Measurements from ENCODE around the gene CHODL. TPM values are rescaled to one million over a fixed set of nuclear protein-coding genes. Genes with fewer than 3 reads are reported as not detected.

CHODL gene
- total and polyA plus RNA-seq, 2 of the 4 experiments (the other 2 are of a cell fraction): under 0.01 TPM; not detected in 1

DNA sequence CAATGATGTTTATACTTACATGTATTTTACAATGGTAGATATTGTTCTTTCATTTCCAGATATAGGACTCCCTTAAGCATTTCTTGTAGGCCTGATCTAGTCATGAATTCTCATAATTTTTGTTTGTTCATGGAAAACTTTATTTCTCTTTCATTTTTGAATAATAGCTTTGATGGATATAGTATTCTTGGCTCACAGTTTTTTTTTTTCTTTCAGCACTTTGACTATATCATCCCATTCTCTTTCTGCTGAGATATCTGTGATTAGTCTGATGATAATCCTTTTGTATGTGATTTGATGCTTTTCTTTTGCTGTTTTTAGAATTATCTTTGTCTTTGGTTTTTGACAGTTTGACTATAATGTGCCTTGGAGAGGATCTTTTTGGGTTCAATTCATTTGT, 24.1 kb upstream of the CHODL start:
- H4K91ac ChIP-seq (ENCODE audit: insufficient read depth, low read depth, low read length): no peak overlapping the region
- ChIA-PET POLR2A (ENCODE audit: unreplicated experiment) (no interaction called here), CTCF (no interaction called here)
- H3K79me1 ChIP-seq (ENCODE audit: low read depth in 1 of 2, low read length in 2 of 2): no peaks in the 10 kb centered on the region
- no peak overlapping the region for H2BK20ac ChIP-seq (ENCODE audit: low read depth, low read length)
- no peaks in the 10 kb centered on the region for H3K4me1 ChIP-seq (ENCODE audit: control insufficient read depth, insufficient read depth, low read length)
- H3K9me1 ChIP-seq (ENCODE audit: insufficient read depth, low read length): no peaks in the 10 kb centered on the region
- H2BK5ac ChIP-seq (ENCODE audit: low read depth, low read length, poor library complexity, severe bottlenecking): no peak overlapping the region
- TF ChIP-seq POLR2A (IDR thresholded peaks at IDR 0.05; ENCODE audit: low read depth, low read length): no peak
- no peak for TF ChIP-seq NFE2L2 (IDR thresholded peaks at IDR 0.05; ENCODE audit: low read depth, low read length)
- no peak for TF ChIP-seq CHD1 (IDR thresholded peaks at IDR 0.05; ENCODE audit: low read depth, low read length)
- no peak for TF ChIP-seq CEBPB (IDR thresholded peaks at IDR 0.05; ENCODE audit: low read depth, low read length)
- no peak for TF ChIP-seq MXI1 (IDR thresholded peaks at IDR 0.05; ENCODE audit: borderline replicate concordance, low read depth, low read length)
- TF ChIP-seq, protein P1, sequence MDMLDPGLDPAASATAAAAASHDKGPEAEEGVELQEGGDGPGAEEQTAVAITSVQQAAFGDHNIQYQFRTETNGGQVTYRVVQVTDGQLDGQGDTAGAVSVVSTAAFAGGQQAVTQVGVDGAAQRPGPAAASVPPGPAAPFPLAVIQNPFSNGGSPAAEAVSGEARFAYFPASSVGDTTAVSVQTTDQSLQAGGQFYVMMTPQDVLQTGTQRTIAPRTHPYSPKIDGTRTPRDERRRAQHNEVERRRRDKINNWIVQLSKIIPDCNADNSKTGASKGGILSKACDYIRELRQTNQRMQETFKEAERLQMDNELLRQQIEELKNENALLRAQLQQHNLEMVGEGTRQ (IDR thresholded peaks at IDR 0.05; ENCODE audit: low read depth, low read length): no peak
- no peak for TF ChIP-seq MAZ (IDR thresholded peaks at IDR 0.05; ENCODE audit: borderline replicate concordance, low read depth, low read length)
- TF ChIP-seq RAD21 (IDR thresholded peaks at IDR 0.05; ENCODE audit: low read length): no peak
- TF ChIP-seq, protein P2, sequence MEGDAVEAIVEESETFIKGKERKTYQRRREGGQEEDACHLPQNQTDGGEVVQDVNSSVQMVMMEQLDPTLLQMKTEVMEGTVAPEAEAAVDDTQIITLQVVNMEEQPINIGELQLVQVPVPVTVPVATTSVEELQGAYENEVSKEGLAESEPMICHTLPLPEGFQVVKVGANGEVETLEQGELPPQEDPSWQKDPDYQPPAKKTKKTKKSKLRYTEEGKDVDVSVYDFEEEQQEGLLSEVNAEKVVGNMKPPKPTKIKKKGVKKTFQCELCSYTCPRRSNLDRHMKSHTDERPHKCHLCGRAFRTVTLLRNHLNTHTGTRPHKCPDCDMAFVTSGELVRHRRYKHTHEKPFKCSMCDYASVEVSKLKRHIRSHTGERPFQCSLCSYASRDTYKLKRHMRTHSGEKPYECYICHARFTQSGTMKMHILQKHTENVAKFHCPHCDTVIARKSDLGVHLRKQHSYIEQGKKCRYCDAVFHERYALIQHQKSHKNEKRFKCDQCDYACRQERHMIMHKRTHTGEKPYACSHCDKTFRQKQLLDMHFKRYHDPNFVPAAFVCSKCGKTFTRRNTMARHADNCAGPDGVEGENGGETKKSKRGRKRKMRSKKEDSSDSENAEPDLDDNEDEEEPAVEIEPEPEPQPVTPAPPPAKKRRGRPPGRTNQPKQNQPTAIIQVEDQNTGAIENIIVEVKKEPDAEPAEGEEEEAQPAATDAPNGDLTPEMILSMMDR (conservative IDR thresholded peaks at IDR 0.05; ENCODE audit: low read depth, low read length): no peak
- TF ChIP-seq MAFK (IDR thresholded peaks at IDR 0.05; ENCODE audit: low read depth, low read length): no peak
- TF ChIP-seq BHLHE40 (IDR thresholded peaks at IDR 0.05; ENCODE audit: low read depth, low read length): no peak
- no peak for TF ChIP-seq FOS (IDR thresholded peaks at IDR 0.05; ENCODE audit: low read depth, low read length)
- no peak for TF ChIP-seq SMC3 (IDR thresholded peaks at IDR 0.05; ENCODE audit: low read depth, low read length)
- no peak for TF ChIP-seq RFX5 (IDR thresholded peaks at IDR 0.05; ENCODE audit: low read depth, low read length)
- TF ChIP-seq RCOR1 (IDR thresholded peaks at IDR 0.05; ENCODE audit: insufficient replicate concordance, low read length): no peak
- TF ChIP-seq, protein P3, sequence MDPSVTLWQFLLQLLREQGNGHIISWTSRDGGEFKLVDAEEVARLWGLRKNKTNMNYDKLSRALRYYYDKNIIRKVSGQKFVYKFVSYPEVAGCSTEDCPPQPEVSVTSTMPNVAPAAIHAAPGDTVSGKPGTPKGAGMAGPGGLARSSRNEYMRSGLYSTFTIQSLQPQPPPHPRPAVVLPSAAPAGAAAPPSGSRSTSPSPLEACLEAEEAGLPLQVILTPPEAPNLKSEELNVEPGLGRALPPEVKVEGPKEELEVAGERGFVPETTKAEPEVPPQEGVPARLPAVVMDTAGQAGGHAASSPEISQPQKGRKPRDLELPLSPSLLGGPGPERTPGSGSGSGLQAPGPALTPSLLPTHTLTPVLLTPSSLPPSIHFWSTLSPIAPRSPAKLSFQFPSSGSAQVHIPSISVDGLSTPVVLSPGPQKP (IDR thresholded peaks at IDR 0.05; ENCODE audit: borderline replicate concordance, low read depth, low read length): no peak
- dilution Hi-C loops (cut with HindIII; ENCODE audit: low sequenced_read_pairs, unreplicated experiment): no loop called here
- no peak overlapping the region for H3K9ac ChIP-seq (ENCODE audit: low read depth, low read length)
- H2AK5ac ChIP-seq (ENCODE audit: low read depth, low read length): no peak overlapping the region
- no TSS peak for BruUV-seq (replicated peaks)
- no peak overlapping the region for H2BK15ac ChIP-seq (ENCODE audit: low read depth, low read length)
- no peak overlapping the region for H3K14ac ChIP-seq (replicated peaks; ENCODE audit: low read depth, low read length)
- H2BK120ac ChIP-seq (ENCODE audit: low read depth, low read length): no peak overlapping the region
- no peak overlapping the region for H3K4ac ChIP-seq (ENCODE audit: low read depth, low read length)
- peaks cover 13% of the 10 kb centered on the region for H3K9me3 ChIP-seq (ENCODE audit: control insufficient read depth, insufficient read depth, low read length)
- H2AK9ac ChIP-seq (replicated peaks; ENCODE audit: low read depth, low read length, poor library complexity): no peak overlapping the region
- ATAC-seq (ENCODE audit: low read depth) (no peak), DNase-seq (no peak)
- H3K4me2 ChIP-seq (ENCODE audit: low read depth, low read length): no peak overlapping the region
- H3K18ac ChIP-seq (ENCODE audit: low read depth, low read length): no peak overlapping the region
- no peak overlapping the region for H4K8ac ChIP-seq (ENCODE audit: low read depth in 2 of 2, low read length in 2 of 2)
- no peaks in the 10 kb centered on the region for H3K27me3 ChIP-seq (ENCODE audit: control insufficient read depth, insufficient read depth, low read length)
- no peak overlapping the region for H2AFZ ChIP-seq (replicated peaks; ENCODE audit: low read length, poor library complexity)
- H3K23ac ChIP-seq (ENCODE audit: low read depth, low read length): no peak overlapping the region
- H3K36me3 ChIP-seq (ENCODE audit: control insufficient read depth, insufficient read depth, low read length): no peaks in the 10 kb centered on the region
- no peak overlapping the region for H4K5ac ChIP-seq (ENCODE audit: low read depth, low read length)
- no peak overlapping the region for H3K56ac ChIP-seq (ENCODE audit: extremely low read depth, insufficient read depth, low read length)
- H3K27ac ChIP-seq (ENCODE audit: insufficient read depth, low read length): no peak overlapping the region
- intact Hi-C loops (cut with micrococcal nuclease): no loop called here
- no peaks in the 10 kb centered on the region for H4K20me1 ChIP-seq (ENCODE audit: insufficient read depth, low read length)
- H3K4me3 ChIP-seq (ENCODE audit: insufficient read depth, low read depth, low read length): no peak overlapping the region
- in situ Hi-C loops (cut with MboI; ENCODE audit: low sequenced_read_pairs): no loop called here
